Ovary (tissue), 9 donors: ENCODE data around the gene C1S. TPM values are rescaled to one million over a fixed set of nuclear protein-coding genes. Genes with fewer than 3 reads are reported as not detected.

Source experiments
- DNase-seq, 5 donors: peaks; one replicate each; pipeline ENCODE4 v3.0.0-alpha.2; 2019 to 2020
- H3K27ac ChIP-seq, 2 donors: fragments of 200-600 bp; one replicate each; pipeline versions ENCODE4 v1.5.1 to v1.8.0; 2019 to 2022
- H3K27me3 ChIP-seq: fragments of 200-600 bp; one replicate; pipeline ENCODE4 v1.8.0; 2022
- H3K36me3 ChIP-seq: fragments of 200-600 bp; sonication (generic); one replicate; pipeline ENCODE4 v1.5.1; 2019
- H3K4me1 ChIP-seq: one replicate; pipeline ENCODE4 v1.8.1; 2013; ENCODE audit warnings: mild to moderate bottlenecking, moderate library complexity; ENCODE audit not compliant: insufficient read depth
- H3K4me3 ChIP-seq: fragments of 200-600 bp; sonication (generic); one replicate; pipeline ENCODE4 v1.5.1; 2017
- H3K9me3 ChIP-seq, 2 donors: fragments of 200-600 bp in 1 of 2; sonication (generic) in 1 of 2; one replicate each; pipeline versions ENCODE4 v1.5.1 to v1.8.1; 2013 to 2019; ENCODE audit warnings: mild to moderate bottlenecking in 1 of 2, moderate library complexity in 1 of 2
- EP300 ChIP-seq: sonication (generic); formaldehyde crosslinking; IDR thresholded peaks from one replicate; pipeline ENCODE4 v1.6.1; 2017; ENCODE audit warnings: antibody characterized with exemption
- POLR2A ChIP-seq: fragments of 450-650 bp; IDR thresholded peaks from one replicate; pipeline ENCODE4 v1.6.1; 2017; ENCODE audit warnings: antibody characterized with exemption, mild to moderate bottlenecking, moderate library complexity
- WGBS, 3 donors: extraction: QIAGEN DNeasy Blood & Tissue Kit in 1 of 3; methylation state at CpG; one replicate each; pipeline versions ENCODE4 v1.1.5 to v1.1.7; 2013 to 2017; 5-methylcytosine and 5-hydroxymethylcytosine counted together
- intact Hi-C, 4 donors: fragments of 100-400 bp; cut with DNase I; formaldehyde crosslinking; loops; one replicate each; pipeline versions ENCODE4 v1.11.0 to v1.15.1; 2022 to 2023
- polyA plus RNA-seq, 2 donors: library from polyadenylated mRNA; stranded (reverse); fragments of 200-250 nt in 1 of 2; fragments of 350-450 nt in 1 of 2; fragmentation: Illumina TruSeq in 1 of 2; extraction: RNeasy Lipid Tissue Mini Kit (QIAGEN cat#74804) in 1 of 2; gene quantifications; one replicate each; pipeline ENCODE4 v1.2.3, GENCODE V29; 2013 to 2014
- total RNA-seq, 7 donors: library from RNA; depleted of rRNA in 2 of 7; stranded (reverse); fragments of >200 nt in 2 of 7; fragmentation: NEBNext Ultra II Directional in 3 of 7; extraction: Animal tissue kit (Norgen Biotek cat#: 25700) in 3 of 7; gene quantifications; one replicate each; pipeline versions ENCODE4 v1.1.0 to v1.2.4, GENCODE V29; 2016 to 2023
- TF ChIP-seq, protein P1 (sequence below), 3 donors: fragments of 450-650 bp in 2 of 3; fragments of 200-600 bp in 1 of 3; IDR thresholded peaks; one replicate each; pipeline versions ENCODE4 v1.5.1 to v1.8.0; 2016 to 2022; ENCODE audit warnings: antibody characterized with exemption in 3 of 3, mild to moderate bottlenecking in 1 of 3
- donor health status: DM: no; HTN: no; CAD: no; lungs with moderate emphysema.
- donor health status: DM: no; HTN: no; CAD: no.
- donor health status: Bipolar disorder and iron deficiency.
- donor health status: DM: yes; HTN: yes; CAD: no.
- donor health status: DM: no; HTN: no; CAD: no.
- donor health status: DM: yes; HTN: yes; CAD: no.

C1S gene
- total and polyA plus RNA-seq, 9 donors = 499 to 1,495 (median 952) TPM

DNA sequence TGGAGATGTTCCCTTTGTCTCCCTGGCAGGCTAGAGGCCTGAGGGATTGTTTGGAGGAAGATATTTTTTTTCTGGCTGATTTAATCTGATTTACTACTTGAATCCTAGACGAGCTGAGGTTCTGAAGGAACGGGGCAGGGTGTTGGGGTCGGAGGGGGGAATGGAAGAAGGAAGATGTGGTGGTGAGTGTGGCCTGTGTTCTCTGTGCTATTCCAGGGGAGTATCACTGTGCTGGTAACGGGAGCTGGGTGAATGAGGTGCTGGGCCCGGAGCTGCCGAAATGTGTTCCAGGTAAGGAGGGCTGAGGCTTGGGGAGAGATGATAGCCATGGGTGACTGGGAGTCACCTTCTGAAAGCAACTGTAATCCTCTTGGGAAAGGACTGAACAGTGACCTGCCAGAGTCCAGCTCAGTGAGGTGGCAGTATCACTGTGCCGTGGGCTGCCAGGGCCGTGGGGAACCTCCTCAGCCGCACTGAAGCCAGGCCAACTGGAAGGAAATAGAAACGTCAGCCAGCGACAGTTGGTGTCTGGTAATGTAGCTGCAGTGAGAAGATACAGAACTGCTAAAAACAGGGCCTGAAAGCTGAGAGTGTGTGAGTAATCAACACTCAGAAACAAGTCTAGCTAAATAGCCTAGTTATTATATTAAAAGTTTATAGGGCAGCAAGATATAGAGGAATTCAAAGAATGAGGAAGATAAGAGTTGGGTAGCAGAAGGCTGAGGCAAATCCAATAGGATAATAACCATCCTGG lies 7.9 kb downstream of the C1S start:
- Histone ChIP-seq H3K36me3 (no peaks in the 10 kb centered on the region), H3K27me3 (no peaks in the 10 kb centered on the region)
- TF ChIP-seq, protein P1, sequence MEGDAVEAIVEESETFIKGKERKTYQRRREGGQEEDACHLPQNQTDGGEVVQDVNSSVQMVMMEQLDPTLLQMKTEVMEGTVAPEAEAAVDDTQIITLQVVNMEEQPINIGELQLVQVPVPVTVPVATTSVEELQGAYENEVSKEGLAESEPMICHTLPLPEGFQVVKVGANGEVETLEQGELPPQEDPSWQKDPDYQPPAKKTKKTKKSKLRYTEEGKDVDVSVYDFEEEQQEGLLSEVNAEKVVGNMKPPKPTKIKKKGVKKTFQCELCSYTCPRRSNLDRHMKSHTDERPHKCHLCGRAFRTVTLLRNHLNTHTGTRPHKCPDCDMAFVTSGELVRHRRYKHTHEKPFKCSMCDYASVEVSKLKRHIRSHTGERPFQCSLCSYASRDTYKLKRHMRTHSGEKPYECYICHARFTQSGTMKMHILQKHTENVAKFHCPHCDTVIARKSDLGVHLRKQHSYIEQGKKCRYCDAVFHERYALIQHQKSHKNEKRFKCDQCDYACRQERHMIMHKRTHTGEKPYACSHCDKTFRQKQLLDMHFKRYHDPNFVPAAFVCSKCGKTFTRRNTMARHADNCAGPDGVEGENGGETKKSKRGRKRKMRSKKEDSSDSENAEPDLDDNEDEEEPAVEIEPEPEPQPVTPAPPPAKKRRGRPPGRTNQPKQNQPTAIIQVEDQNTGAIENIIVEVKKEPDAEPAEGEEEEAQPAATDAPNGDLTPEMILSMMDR (IDR thresholded peaks at IDR 0.05) = no peak
- no peak for TF ChIP-seq POLR2A
- no peak for TF ChIP-seq EP300

GRCh38 chr12:7068994-7069346 lies 8.5 kb downstream of the C1S start:
- intact Hi-C loops = no loop called here
- Histone ChIP-seq H3K4me3 (no peak overlapping the region), H3K4me1 (peaks cover 11% of the 10 kb centered on the region), H3K9me3 (no peaks in the 10 kb centered on the region), H3K27me3 (no peaks in the 10 kb centered on the region), H3K27ac (peak overlapping the region in 1 of 2 donors; percentile 71), H3K36me3 (no peaks in the 10 kb centered on the region)
- DNase-seq = no peak
- TF ChIP-seq POLR2A = no peak
- TF ChIP-seq, protein P1 (IDR thresholded peaks at IDR 0.05) = no peak
- no peak for TF ChIP-seq EP300
- 13 to 22% (median 22%) methylated on average over 2 of the region's 2 CpGs for WGBS, 3 donors

More for the DNA sequence above, 7.9 kb downstream of the C1S start:
- no peak for DNase-seq
- 29 to 43% (median 35%) methylated on average over 11 of the region's 11 CpGs for WGBS, 3 donors
- Histone ChIP-seq H3K4me3 (no peak overlapping the region), H3K9me3 (no peaks in the 10 kb centered on the region), H3K27ac (peak overlapping the region in 1 of 2 donors; percentile 71), H3K4me1 (peaks cover 11% of the 10 kb centered on the region)
- intact Hi-C loops = no loop called here

DNA sequence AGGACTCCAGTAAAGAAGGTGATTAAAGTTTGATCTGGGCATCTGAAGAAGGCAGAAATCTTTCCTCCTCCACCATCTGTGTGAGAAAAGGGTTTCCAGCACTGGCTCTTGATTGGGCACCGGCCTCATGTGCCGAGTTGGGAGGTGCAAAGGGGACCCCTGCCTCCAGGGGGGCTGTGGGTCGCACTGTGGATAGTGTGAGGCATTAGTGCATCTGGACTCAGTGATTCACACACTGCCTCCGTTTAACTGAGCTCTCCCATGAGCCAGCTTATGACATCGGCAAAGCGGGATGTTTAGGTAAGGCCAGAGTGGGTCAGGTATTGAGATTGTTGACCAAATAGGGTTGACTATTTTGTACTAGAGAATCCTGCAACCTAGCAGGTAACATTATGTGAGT lies 8.9 kb downstream of the C1S start:
- TF ChIP-seq, protein P1 (IDR thresholded peaks at IDR 0.05) = no peak
- TF ChIP-seq POLR2A (no peak), EP300 (no peak)
- 82 to 92% (median 88%) methylated on average over 6 of the region's 6 CpGs for WGBS, 3 donors
- Histone ChIP-seq H3K4me3 (no peak overlapping the region), H3K27me3 (no peaks in the 10 kb centered on the region), H3K9me3 (no peaks in the 10 kb centered on the region), H3K36me3 (no peaks in the 10 kb centered on the region), H3K4me1 (peaks cover 11% of the 10 kb centered on the region), H3K27ac (peak overlapping the region in 1 of 2 donors; percentile 71)
- intact Hi-C loops = no loop called here
- no peak for DNase-seq

GRCh38 chr12:7072035-7072434 lies 11.5 kb downstream of the C1S start:
- 80 to 84% (median 84%) methylated on average over 6 of the region's 6 CpGs for WGBS, 3 donors
- no peak overlapping the region for H3K4me3 ChIP-seq
- no peak for DNase-seq
- peaks cover 9% of the 10 kb centered on the region for H3K4me1 ChIP-seq
- no peaks in the 10 kb centered on the region for H3K27me3 ChIP-seq
- no peaks in the 10 kb centered on the region for H3K9me3 ChIP-seq
- H3K27ac ChIP-seq = no peak overlapping the region
- intact Hi-C loops = no loop called here
- H3K36me3 ChIP-seq = no peaks in the 10 kb centered on the region
- TF ChIP-seq, protein P1 (IDR thresholded peaks at IDR 0.05) = no peak
- TF ChIP-seq POLR2A = no peak
